CD4-positive, alpha-beta memory T cell (primary cell): ENCODE data around the gene IFT25. TPM values are rescaled to one million over a fixed set of nuclear protein-coding genes. Genes with fewer than 3 reads are reported as not detected.
"Not testable (repeated sequence)": the region's sequence is repeated elsewhere in the genome, so short reads cannot be mapped to it uniquely, and the experiment has no call there.

Source experiments
- CTCF ChIA-PET: fragments of 350-600 bp; sonication (Branson Sonifier 250); formaldehyde crosslinking; loops from one replicate; lab custom pipeline; 2021; ENCODE audit warnings: inconsistent platforms; ENCODE audit not compliant: partially characterized antibody; lab: Charles Lee
- POLR2A ChIA-PET: fragments of 350-600 bp; sonication (Branson Sonifier 250); formaldehyde crosslinking; loops from one replicate; lab custom pipeline; 2021; ENCODE audit not compliant: partially characterized antibody; lab: Charles Lee
- DNase-seq, 5 donors: peaks; one replicate each; pipeline versions ENCODE4 v3.0.0 to v3.0.0-alpha.2; 2020 to 2022; ENCODE audit warnings: mixed read lengths in 1 of 5
- H3K27ac ChIP-seq: one replicate; pipeline ENCODE4 v1.7.0; 2013; ENCODE audit warnings: low read depth, low read length
- H3K27me3 ChIP-seq: 2 replicates; pipeline ENCODE4 v1.7.0; 2013; ENCODE audit warnings: mild to moderate bottlenecking, low read length, moderate library complexity; ENCODE audit not compliant: insufficient read depth
- H3K36me3 ChIP-seq: 2 replicates; pipeline ENCODE4 v1.7.0; 2013; ENCODE audit warnings: mild to moderate bottlenecking, low read length, moderate library complexity; ENCODE audit not compliant: insufficient read depth
- H3K4me1 ChIP-seq: 2 replicates; pipeline ENCODE4 v1.7.0; 2013; ENCODE audit warnings: mild to moderate bottlenecking, low read length, moderate library complexity; ENCODE audit not compliant: insufficient read depth
- H3K4me3 ChIP-seq, 2 donors: one replicate each; pipeline ENCODE4 v1.7.0; 2013; ENCODE audit warnings: low read length in 2 of 2, mild to moderate bottlenecking in 1 of 2
- H3K9me3 ChIP-seq, 2 donors: one replicate each; pipeline ENCODE4 v1.7.0; 2013; ENCODE audit warnings: low read length in 2 of 2, control low read depth in 1 of 2; ENCODE audit not compliant: control insufficient read depth in 1 of 2
- H3K27ac Mint-ChIP-seq, 7 donors: one replicate each; pipeline ENCODE4 v1.8.0; 2020 to 2021; ENCODE audit warnings: mixed read lengths in 7 of 7, mild to moderate bottlenecking in 6 of 7, inconsistent platforms in 3 of 7, moderate library complexity in 3 of 7
- H3K27me3 Mint-ChIP-seq, 2 donors: one replicate each; pipeline ENCODE4 v1.8.0; 2020 to 2021; ENCODE audit warnings: mixed read lengths in 2 of 2
- H3K36me3 Mint-ChIP-seq, 2 donors: one replicate each; pipeline ENCODE4 v1.8.0; 2020 to 2021; ENCODE audit warnings: mixed read lengths in 2 of 2, inconsistent platforms in 1 of 2, mild to moderate bottlenecking in 1 of 2
- H3K4me1 Mint-ChIP-seq, 4 donors: one replicate each; pipeline ENCODE4 v1.8.0; 2020 to 2021; ENCODE audit warnings: mixed read lengths in 4 of 4, mild to moderate bottlenecking in 1 of 4
- H3K4me3 Mint-ChIP-seq, 8 donors: one replicate each; pipeline ENCODE4 v1.8.0; 2020 to 2021; ENCODE audit warnings: mixed read lengths in 8 of 8, mild to moderate bottlenecking in 7 of 8, moderate library complexity in 6 of 8, inconsistent platforms in 3 of 8
- H3K9me3 Mint-ChIP-seq, 8 donors: one replicate each; pipeline ENCODE4 v1.8.0; 2020 to 2021; ENCODE audit warnings: mixed read lengths in 8 of 8, mild to moderate bottlenecking in 5 of 8, inconsistent platforms in 3 of 8, moderate library complexity in 1 of 8
- intact Hi-C: fragments of 100-400 bp; cut with micrococcal nuclease; formaldehyde crosslinking; loops from one replicate; pipeline ENCODE4 v1.15.1; 2023
- polyA plus RNA-seq, 2 donors: library from polyadenylated mRNA; unstranded; fragments of 300-500 nt; fragmentation: Illumina TruSeq; gene quantifications; one replicate each; pipeline ENCODE4 v1.2.3, GENCODE V29; 2021
- total RNA-seq, 2 experiments: library from RNA; stranded (reverse); gene quantifications; one replicate each; pipeline ENCODE4 v1.2.3, GENCODE V29; 2021

Gene IFT25
- total and polyA plus RNA-seq, 4 experiments from 2014 or later, result 45.5 to 65.4 (median 48.8) TPM

DNA sequence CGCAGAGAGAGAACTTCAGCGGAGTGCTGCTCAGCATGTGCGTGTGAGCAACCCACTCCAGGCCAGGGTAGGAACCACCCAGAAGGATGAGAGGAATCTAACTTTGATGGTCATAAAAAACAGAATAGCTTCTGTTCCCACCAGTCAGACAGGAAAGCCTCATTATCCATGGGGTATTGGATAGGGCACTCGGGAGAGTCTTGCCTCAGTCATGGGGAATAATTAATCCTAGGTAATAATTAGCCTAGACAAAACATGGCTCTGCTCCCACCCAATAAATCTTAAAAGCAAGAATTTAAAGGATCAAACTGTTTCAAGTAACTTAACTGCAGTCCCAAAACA is 37.2 kb upstream of the IFT25 start:
- H3K27me3 Mint-ChIP-seq, result peaks cover 0 to 1% of the 10 kb centered on the region in 2 donors
- peaks cover 0 to 3% (median 0%) of the 10 kb centered on the region in 8 donors for H3K9me3 Mint-ChIP-seq
- H3K4me3 Mint-ChIP-seq, result peak overlapping the region in 1 of 8 donors; percentile 27
- no peaks in the 10 kb centered on the region for H3K36me3 Mint-ChIP-seq
- Histone ChIP-seq H3K4me3 (no peak overlapping the region), H3K36me3 (no peaks in the 10 kb centered on the region), H3K9me3 (no peaks in the 10 kb centered on the region), H3K4me1 (peaks cover 8% of the 10 kb centered on the region), H3K27me3 (no peaks in the 10 kb centered on the region), H3K27ac (no peak overlapping the region)
- peaks cover 8 to 29% (median 11%) of the 10 kb centered on the region in 4 donors for H3K4me1 Mint-ChIP-seq
- ChIA-PET POLR2A (no interaction called here), CTCF (interaction anchor here (1.5 kb wide), 1 partner anchor 23 kb away, joined by 5 read pairs; no protein-coding TSS in a partner anchor)
- H3K27ac Mint-ChIP-seq, result no peak overlapping the region
- DNase-seq, result no peak
- intact Hi-C loops, result no loop called here

DNA sequence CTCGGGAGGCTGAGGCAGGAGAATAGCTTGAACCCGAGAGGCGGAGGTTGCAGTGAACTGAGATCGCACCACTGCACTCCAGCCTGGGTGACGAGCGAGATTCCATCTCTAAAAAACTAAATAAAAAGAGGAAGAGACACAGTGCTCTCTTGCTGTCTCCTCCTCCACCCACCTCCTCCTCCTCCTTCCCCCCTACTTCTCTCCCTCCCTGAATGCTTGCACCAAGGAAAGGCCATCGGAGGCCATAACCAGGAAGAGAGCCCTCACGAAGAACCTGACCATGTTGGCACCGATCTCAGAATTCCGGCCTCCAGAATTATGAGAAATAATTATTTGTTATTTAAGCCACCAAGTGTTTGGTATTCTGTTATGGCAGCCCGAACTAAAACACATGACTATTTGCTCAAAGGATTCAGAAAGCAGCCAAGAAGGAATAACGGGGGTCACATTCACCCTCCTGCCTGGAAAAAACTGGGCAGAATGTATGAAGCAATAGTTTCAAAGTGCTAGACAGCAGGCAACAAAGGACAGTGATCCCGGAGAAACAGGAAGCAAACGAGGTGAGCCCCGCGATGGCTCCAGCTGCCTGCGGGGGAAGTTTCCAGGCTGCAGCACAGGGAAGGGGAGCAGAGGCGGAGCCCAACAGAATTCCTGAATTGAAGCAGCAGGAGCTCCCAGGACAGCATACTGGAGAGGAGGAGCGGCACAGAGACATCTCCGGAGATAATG is 36.7 kb upstream of the IFT25 start:
- no peak for DNase-seq
- Histone ChIP-seq H3K4me1 (peaks cover 8% of the 10 kb centered on the region), H3K27ac (no peak overlapping the region), H3K36me3 (no peaks in the 10 kb centered on the region), H3K9me3 (no peaks in the 10 kb centered on the region), H3K27me3 (no peaks in the 10 kb centered on the region), H3K4me3 (no peak overlapping the region)
- H3K4me1 Mint-ChIP-seq, result peaks cover 8 to 24% (median 11%) of the 10 kb centered on the region in 4 donors
- CTCF ChIA-PET, result interaction anchor here (1.5 kb wide), 1 partner anchor 23 kb away, joined by 5 read pairs; no protein-coding TSS in a partner anchor
- POLR2A ChIA-PET, result no interaction called here
- peaks cover 0 to 1% of the 10 kb centered on the region in 2 donors for H3K27me3 Mint-ChIP-seq
- no peaks in the 10 kb centered on the region for H3K36me3 Mint-ChIP-seq
- peaks cover 0 to 3% (median 0%) of the 10 kb centered on the region in 8 donors for H3K9me3 Mint-ChIP-seq
- intact Hi-C loops, result no loop called here
- no peak overlapping the region for H3K27ac Mint-ChIP-seq
- peak overlapping the region in 1 of 8 donors; percentile 27 for H3K4me3 Mint-ChIP-seq

DNA sequence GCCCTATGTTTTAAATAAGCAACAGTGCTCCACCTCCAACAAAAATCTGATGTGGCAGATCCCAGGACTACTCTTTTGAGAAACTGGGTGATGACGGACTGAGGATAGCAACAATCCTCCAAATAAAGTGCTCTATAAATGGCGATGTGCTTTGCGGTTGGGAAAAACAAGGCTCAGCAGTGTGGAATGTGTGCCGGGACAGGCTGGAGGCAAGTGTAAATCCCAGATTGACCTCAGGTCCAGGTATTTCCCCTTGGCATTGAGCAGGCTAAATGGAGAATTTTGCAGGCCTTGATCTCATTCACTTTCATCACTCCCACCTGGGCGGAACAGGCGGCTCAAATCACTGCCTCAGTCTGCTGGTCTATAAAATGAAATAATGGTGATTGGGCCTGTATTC is 35.7 kb upstream of the IFT25 start:
- H3K27ac Mint-ChIP-seq, result no peak overlapping the region
- no peaks in the 10 kb centered on the region for H3K36me3 Mint-ChIP-seq
- intact Hi-C loops, result no loop called here
- Histone ChIP-seq H3K27ac (no peak overlapping the region), H3K4me3 (no peak overlapping the region), H3K4me1 (peaks cover 5% of the 10 kb centered on the region), H3K36me3 (no peaks in the 10 kb centered on the region), H3K27me3 (no peaks in the 10 kb centered on the region), H3K9me3 (no peaks in the 10 kb centered on the region)
- H3K4me3 Mint-ChIP-seq, result no peak overlapping the region
- H3K4me1 Mint-ChIP-seq, result peaks cover 3 to 14% (median 5%) of the 10 kb centered on the region in 4 donors
- H3K27me3 Mint-ChIP-seq, result peaks cover 0 to 1% of the 10 kb centered on the region in 2 donors
- POLR2A ChIA-PET, result no interaction called here
- no peak for DNase-seq
- CTCF ChIA-PET, result no interaction called here
- peaks cover 0 to 2% (median 0%) of the 10 kb centered on the region in 8 donors for H3K9me3 Mint-ChIP-seq

DNA sequence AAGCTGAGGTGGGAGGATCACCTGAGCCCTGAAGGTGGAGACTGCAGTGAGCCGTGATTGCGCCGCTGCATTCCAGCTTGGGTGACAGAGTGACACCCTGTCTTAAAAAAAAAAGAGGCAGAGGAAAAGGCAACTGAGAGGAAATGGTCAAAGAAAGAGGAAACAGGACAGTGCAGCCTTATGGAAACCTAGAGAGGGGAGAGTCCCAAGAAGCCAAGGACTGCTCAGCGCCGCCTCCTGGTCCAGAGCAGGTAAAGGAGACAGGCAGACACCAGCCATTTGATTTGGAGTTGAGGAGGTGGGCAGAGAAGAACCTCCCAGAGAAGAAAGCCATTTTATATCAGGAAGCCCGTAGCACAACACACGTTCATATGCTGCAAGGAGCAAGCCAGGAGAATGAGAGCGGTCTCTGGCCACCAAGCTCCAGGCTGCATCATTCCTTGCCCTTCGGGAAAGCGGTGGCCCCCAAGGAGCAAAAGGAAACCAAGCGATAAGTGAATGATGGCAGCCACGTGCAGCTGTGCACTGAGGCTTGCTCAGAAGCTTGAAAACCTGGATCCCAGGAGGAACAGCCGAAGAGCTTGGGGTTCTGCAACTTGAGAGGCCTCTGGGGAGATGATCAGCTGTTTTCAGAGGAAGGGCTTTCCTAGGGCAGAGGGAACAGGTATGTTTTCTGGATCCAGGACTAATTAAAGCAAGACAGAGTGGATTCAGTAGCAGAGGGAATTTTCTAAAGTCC is 34.4 kb upstream of the IFT25 start:
- Mint-ChIP-seq H3K4me3 (no peak overlapping the region), H3K27ac (no peak overlapping the region), H3K27me3 (peaks cover 0 to 1% of the 10 kb centered on the region in 2 donors), H3K9me3 (no peaks in the 10 kb centered on the region), H3K36me3 (no peaks in the 10 kb centered on the region), H3K4me1 (peaks cover 0 to 4% (median 0%) of the 10 kb centered on the region in 4 donors)
- no peak overlapping the region for H3K27ac ChIP-seq
- intact Hi-C loops, result no loop called here
- H3K36me3 ChIP-seq, result no peaks in the 10 kb centered on the region
- no peaks in the 10 kb centered on the region for H3K9me3 ChIP-seq
- no peak overlapping the region for H3K4me3 ChIP-seq
- DNase-seq, result no peak
- ChIA-PET CTCF (no interaction called here), POLR2A (no interaction called here)
- H3K27me3 ChIP-seq, result no peaks in the 10 kb centered on the region
- no peaks in the 10 kb centered on the region for H3K4me1 ChIP-seq

DNA sequence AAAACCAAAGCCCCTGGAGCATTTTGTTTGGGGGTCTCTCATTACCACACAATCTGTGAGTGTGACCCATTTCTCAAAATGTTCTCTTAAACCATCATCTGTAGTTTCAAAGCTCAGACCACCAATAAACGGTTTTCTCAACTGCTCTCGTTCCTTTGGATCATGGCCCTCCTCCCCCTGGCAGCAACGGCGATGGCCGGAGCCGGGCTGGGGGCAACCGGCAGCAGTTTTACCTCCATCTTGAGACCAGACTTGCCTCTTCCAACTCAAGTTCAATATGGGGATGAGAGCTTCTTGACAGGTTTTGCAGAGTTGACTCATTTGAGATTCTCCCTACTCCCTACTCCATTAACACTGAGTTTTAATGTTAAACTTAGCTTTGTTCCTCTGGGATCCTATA is 30.4 kb upstream of the IFT25 start:
- Mint-ChIP-seq H3K4me3 (no peak overlapping the region), H3K27ac (no peak overlapping the region), H3K27me3 (peaks cover 0 to 1% of the 10 kb centered on the region in 2 donors), H3K4me1 (no peaks in the 10 kb centered on the region), H3K36me3 (peaks cover 5 to 10% of the 10 kb centered on the region in 2 donors), H3K9me3 (no peaks in the 10 kb centered on the region)
- DNase-seq, result no peak
- intact Hi-C loops, result no loop called here
- no peaks in the 10 kb centered on the region for H3K36me3 ChIP-seq
- H3K27me3 ChIP-seq, result no peaks in the 10 kb centered on the region
- H3K4me1 ChIP-seq, result no peaks in the 10 kb centered on the region
- ChIA-PET POLR2A (no interaction called here), CTCF (interaction anchor here (1.3 kb wide), 1 partner anchor 16 kb away, joined by 4 read pairs; no protein-coding TSS in a partner anchor)
- H3K27ac ChIP-seq, result no peak overlapping the region
- H3K4me3 ChIP-seq, result no peak overlapping the region
- no peaks in the 10 kb centered on the region for H3K9me3 ChIP-seq

DNA sequence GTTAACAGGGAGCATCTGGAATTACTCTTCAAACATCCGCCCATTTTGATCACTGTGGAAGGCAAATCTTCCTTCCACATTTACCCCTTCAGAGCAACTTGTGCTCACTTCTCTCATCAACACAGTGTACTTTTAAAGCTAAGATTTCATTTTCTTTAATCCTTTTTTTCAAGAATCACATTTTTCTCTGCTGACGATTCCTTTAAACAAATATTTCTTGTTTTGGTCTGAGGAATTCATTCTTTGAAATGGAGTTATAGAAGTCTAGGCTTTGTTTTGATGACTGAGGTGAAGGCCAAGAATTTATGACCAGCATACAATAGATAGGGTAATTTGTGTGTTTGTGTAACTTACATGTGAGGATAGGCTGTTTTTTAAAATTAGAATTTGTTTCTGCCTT is 26.2 kb upstream of the IFT25 start:
- DNase-seq, result no peak
- POLR2A ChIA-PET, result no interaction called here

DNA sequence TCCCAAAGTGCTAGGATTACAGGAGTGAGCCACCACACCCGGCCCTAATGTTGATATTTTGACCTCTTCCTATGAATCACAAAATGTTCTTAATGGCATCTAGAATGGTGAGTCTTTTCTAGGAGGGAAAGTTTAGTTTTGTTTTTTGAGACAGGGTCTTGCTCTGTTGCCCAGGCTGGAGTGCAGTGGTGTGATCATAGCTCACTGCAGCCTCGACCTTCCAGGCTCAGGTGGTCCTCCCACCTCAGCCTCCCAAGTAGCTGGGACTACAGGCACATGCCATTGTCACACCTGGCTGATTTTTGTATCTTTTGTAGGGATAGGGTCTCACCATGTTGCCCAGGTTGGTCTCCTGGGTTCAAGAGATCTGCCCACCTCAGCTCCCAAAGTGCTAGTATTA is 23.8 kb upstream of the IFT25 start:
- POLR2A ChIA-PET, H3K4me1 ChIP-seq, H3K27ac ChIP-seq, H3K27me3 ChIP-seq, H3K9me3 Mint-ChIP-seq, intact Hi-C loops, H3K4me3 ChIP-seq, DNase-seq, H3K9me3 ChIP-seq, H3K27me3 Mint-ChIP-seq, H3K4me3 Mint-ChIP-seq, H3K4me1 Mint-ChIP-seq: not testable (repeated sequence)
- Mint-ChIP-seq H3K27ac (peak overlapping the region in 2 of 7 donors; percentile 20 to 37), H3K36me3 (peaks cover 32 to 44% of the 10 kb centered on the region in 2 donors)
- peaks cover 12% of the 10 kb centered on the region for H3K36me3 ChIP-seq
- CTCF ChIA-PET, result interaction anchor here (0.6 to 1.5 kb wide), 2 partner anchors 109 to 691 kb away, joined by 3 to 5 read pairs; no protein-coding TSS in a partner anchor

More for the DNA sequence above, 26.2 kb upstream of the IFT25 start:
- Mint-ChIP-seq H3K9me3 (no peaks in the 10 kb centered on the region), H3K27me3 (no peaks in the 10 kb centered on the region), H3K4me1 (no peaks in the 10 kb centered on the region), H3K4me3 (no peak overlapping the region), H3K27ac (peak overlapping the region in 1 of 7 donors; percentile 47), H3K36me3 (peaks cover 23 to 31% of the 10 kb centered on the region in 2 donors)
- Histone ChIP-seq H3K36me3 (peaks cover 5% of the 10 kb centered on the region), H3K4me3 (no peak overlapping the region), H3K27me3 (no peaks in the 10 kb centered on the region), H3K4me1 (no peaks in the 10 kb centered on the region), H3K9me3 (no peaks in the 10 kb centered on the region), H3K27ac (no peak overlapping the region)
- intact Hi-C loops, result no loop called here
- CTCF ChIA-PET, result no interaction called here
